CD4-positive, alpha-beta T cell (primary cell): ENCODE results near the gene TNIP3. TPM values are rescaled to one million over a fixed set of nuclear protein-coding genes. Genes with fewer than 3 reads are reported as not detected.
A peak's percentile ranks its signal among the peaks of the same experiment; 100 is the strongest.

Source experiments
- ATAC-seq: fragments of 200-7000 bp; cut with Tn5 transposase; one replicate; pipeline ENCODE4 v1.10.0; 2022; ENCODE audit warnings: mild to moderate bottlenecking; ENCODE audit not compliant: poor library complexity
- CTCF ChIA-PET: fragments of 350-600 bp; sonication (Branson Sonifier 250); formaldehyde crosslinking; loops from one replicate; lab custom pipeline; 2021; ENCODE audit warnings: antibody characterized with exemption, inconsistent platforms; lab: Charles Lee
- POLR2A ChIA-PET: fragments of 350-600 bp; sonication (Branson Sonifier 250); formaldehyde crosslinking; loops from one replicate; lab custom pipeline; 2021; ENCODE audit warnings: antibody characterized with exemption, inconsistent platforms; lab: Charles Lee
- DNase-seq, 14 experiments: peaks; one replicate each; pipeline ENCODE4 v3.0.0-alpha.2; 2013 to 2020; ENCODE audit warnings: mixed read lengths in 2 of 14
- H3K27ac ChIP-seq, 2 donors: one replicate each; pipeline versions ENCODE4 v1.5.1 to v1.7.0; 2013; ENCODE audit warnings: low read length in 2 of 2, low read depth in 1 of 2, mild to moderate bottlenecking in 1 of 2
- H3K27me3 ChIP-seq, 2 experiments: 1 replicate in 1 of 2; 2 replicates in 1 of 2; pipeline versions ENCODE4 v1.6.1 to v1.7.0; 2013; ENCODE audit warnings: low read length in 2 of 2, control low read depth in 1 of 2, mild to moderate bottlenecking in 1 of 2, moderate library complexity in 1 of 2; ENCODE audit not compliant: insufficient read depth in 2 of 2, control insufficient read depth in 1 of 2
- H3K36me3 ChIP-seq: one replicate; pipeline ENCODE4 v1.6.1; 2013; ENCODE audit warnings: low read length, control low read depth; ENCODE audit not compliant: insufficient read depth
- H3K4me1 ChIP-seq: one replicate; pipeline ENCODE4 v1.6.1; 2013; ENCODE audit warnings: low read length, control low read depth; ENCODE audit not compliant: insufficient read depth
- H3K4me3 ChIP-seq: one replicate; pipeline ENCODE4 v1.5.1; 2013; ENCODE audit warnings: mild to moderate bottlenecking, low read length, moderate library complexity
- H3K9me3 ChIP-seq, 2 experiments: 1 replicate in 1 of 2; 2 replicates in 1 of 2; pipeline versions ENCODE4 v1.6.1 to v1.7.0; 2013; ENCODE audit warnings: low read length in 2 of 2, mild to moderate bottlenecking in 2 of 2, control low read depth in 1 of 2, moderate library complexity in 1 of 2; ENCODE audit not compliant: control insufficient read depth in 1 of 2, insufficient read depth in 1 of 2
- H3K27ac Mint-ChIP-seq: one replicate; pipeline ENCODE4 v1.8.0; 2020; ENCODE audit warnings: mixed read lengths
- H3K27me3 Mint-ChIP-seq: one replicate; pipeline ENCODE4 v1.8.0; 2021; ENCODE audit warnings: mixed read lengths
- H3K36me3 Mint-ChIP-seq: one replicate; pipeline ENCODE4 v1.8.0; 2021; ENCODE audit warnings: low read depth, mixed read lengths
- H3K4me1 Mint-ChIP-seq: one replicate; pipeline ENCODE4 v1.8.0; 2021; ENCODE audit warnings: low read depth, mixed read lengths
- H3K4me3 Mint-ChIP-seq: one replicate; pipeline ENCODE4 v1.8.0; 2020; ENCODE audit warnings: mild to moderate bottlenecking, mixed read lengths
- H3K9me3 Mint-ChIP-seq: one replicate; pipeline ENCODE4 v1.8.0; 2020; ENCODE audit warnings: mixed read lengths
- CTCF ChIP-seq: fragments of 200-600 bp; IDR thresholded peaks from one replicate; pipeline ENCODE4 v1.8.0; 2022; ENCODE audit warnings: antibody characterized with exemption, mild to moderate bottlenecking
- intact Hi-C, 2 experiments: fragments of 100-400 bp; cut with DNase I in 1 of 2; cut with micrococcal nuclease in 1 of 2; formaldehyde crosslinking; loops; one replicate each; pipeline versions ENCODE4 v1.15.1 to v1.9.0; 2023 to 2025; cut with DNase I, micrococcal nuclease
- total RNA-seq, 174 experiments: library from RNA in 2 of 174; stranded (reverse) in 2 of 174; gene quantifications; one replicate each; pipeline ENCODE4 v1.2.3 and lab custom pipeline; 2021 to 2026

TNIP3 gene
- total RNA-seq, 2 experiments from 2014 or later: 0.39 to 0.66 TPM

- DNase-seq: no peak
- TF ChIP-seq CTCF: no peak
- intact Hi-C loops: no loop called here
- Mint-ChIP-seq H3K9me3 (no peaks in the 10 kb centered on the region), H3K4me3 (no peak overlapping the region), H3K27me3 (no peaks in the 10 kb centered on the region), H3K36me3 (no peaks in the 10 kb centered on the region), H3K4me1 (no peaks in the 10 kb centered on the region), H3K27ac (no peak overlapping the region)
- no peak for ATAC-seq
- H3K27ac ChIP-seq: no peak overlapping the region
- ChIA-PET POLR2A (no interaction called here), CTCF (no interaction called here)
- H3K27me3 ChIP-seq: no peaks in the 10 kb centered on the region
- H3K4me1 ChIP-seq: no peaks in the 10 kb centered on the region
- H3K4me3 ChIP-seq: no peak overlapping the region
- H3K9me3 ChIP-seq: no peaks in the 10 kb centered on the region
- no peaks in the 10 kb centered on the region for H3K36me3 ChIP-seq
These were observed 63.9 kb downstream of the TNIP3 start for GRCh38 chr4:121100093-121100775.

DNA sequence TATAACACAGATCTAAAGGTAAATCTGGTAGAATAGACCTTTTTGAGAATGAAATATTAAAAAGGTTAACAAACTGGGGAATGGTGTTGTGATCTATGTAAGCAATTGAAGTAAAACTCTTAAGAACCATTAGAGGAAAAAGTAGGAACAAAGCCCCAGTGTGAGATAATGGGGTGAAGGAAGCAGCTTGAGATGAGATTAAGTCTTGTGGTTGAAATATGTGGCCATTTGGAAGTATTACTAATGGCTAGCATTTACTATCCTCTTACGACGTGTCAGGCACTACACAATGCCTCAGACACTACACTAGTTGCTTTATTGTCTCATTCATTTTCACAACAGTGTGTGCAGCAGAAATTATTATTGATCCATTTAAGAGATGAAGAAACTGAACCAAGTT lies 65.9 kb downstream of the TNIP3 start:
- intact Hi-C loops: no loop called here
- CTCF ChIA-PET: no interaction called here

DNA sequence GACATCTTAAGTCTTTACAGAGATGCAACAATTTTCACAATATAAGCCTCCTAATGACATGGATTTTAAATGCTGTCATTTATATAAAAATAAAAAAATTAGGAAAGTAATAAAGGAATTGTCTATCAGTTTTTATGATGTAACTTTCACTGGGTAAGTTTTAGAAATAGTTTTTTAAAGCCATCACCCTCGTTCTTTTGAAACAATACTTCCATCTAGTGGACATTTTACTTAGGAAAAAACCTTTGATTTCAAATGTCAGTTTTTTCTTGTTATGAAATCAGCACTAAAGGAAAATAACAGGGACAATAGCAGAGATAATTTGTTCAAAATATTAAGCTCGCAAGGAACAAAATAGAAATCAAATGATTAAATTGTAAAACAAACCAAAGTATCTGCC lies 67.5 kb downstream of the TNIP3 start:
- Histone ChIP-seq H3K27me3 (no peaks in the 10 kb centered on the region), H3K27ac (no peak overlapping the region), H3K4me1 (no peaks in the 10 kb centered on the region), H3K4me3 (no peak overlapping the region), H3K9me3 (no peaks in the 10 kb centered on the region), H3K36me3 (no peaks in the 10 kb centered on the region)
- TF ChIP-seq CTCF: peak; percentile 77
- intact Hi-C loops: loop anchor here (1.0 to 2.0 kb wide), 4 partner anchors 377 to 1026 kb away; no protein-coding TSS in a partner anchor
- no peaks in the 10 kb centered on the region for H3K27me3 Mint-ChIP-seq
- DNase-seq (peak in 3 of 14 experiments; percentile 38 to 52 (median 41)), ATAC-seq (no peak)
- no peaks in the 10 kb centered on the region for H3K9me3 Mint-ChIP-seq
- CTCF ChIA-PET: no interaction called here
- no peak overlapping the region for H3K27ac Mint-ChIP-seq
- H3K4me1 Mint-ChIP-seq: no peaks in the 10 kb centered on the region
- no peaks in the 10 kb centered on the region for H3K36me3 Mint-ChIP-seq
- POLR2A ChIA-PET: no interaction called here
- no peak overlapping the region for H3K4me3 Mint-ChIP-seq

More for the DNA sequence above, 65.9 kb downstream of the TNIP3 start:
- H3K4me3 ChIP-seq: no peak overlapping the region
- no peaks in the 10 kb centered on the region for H3K9me3 ChIP-seq
- ATAC-seq (no peak), DNase-seq (no peak)
- H3K27me3 Mint-ChIP-seq: no peaks in the 10 kb centered on the region
- H3K9me3 Mint-ChIP-seq: no peaks in the 10 kb centered on the region
- H3K27ac Mint-ChIP-seq: no peak overlapping the region
- no peak overlapping the region for H3K4me3 Mint-ChIP-seq
- H3K36me3 Mint-ChIP-seq: no peaks in the 10 kb centered on the region
- H3K4me1 Mint-ChIP-seq: no peaks in the 10 kb centered on the region
- H3K27ac ChIP-seq: no peak overlapping the region
- H3K27me3 ChIP-seq: no peaks in the 10 kb centered on the region
- no peaks in the 10 kb centered on the region for H3K36me3 ChIP-seq
- H3K4me1 ChIP-seq: no peaks in the 10 kb centered on the region
- POLR2A ChIA-PET: no interaction called here
- TF ChIP-seq CTCF: no peak
